COLO668 (cell line): ENCODE measurements around the gene ANKRD60.

ENCODE experiments used
- DNase-seq: peaks from one replicate; lab custom pipeline; 2025; ENCODE audit not compliant: unreplicated experiment; lab: John Stamatoyannopoulos, UW

The ANKRD60 gene, protein sequence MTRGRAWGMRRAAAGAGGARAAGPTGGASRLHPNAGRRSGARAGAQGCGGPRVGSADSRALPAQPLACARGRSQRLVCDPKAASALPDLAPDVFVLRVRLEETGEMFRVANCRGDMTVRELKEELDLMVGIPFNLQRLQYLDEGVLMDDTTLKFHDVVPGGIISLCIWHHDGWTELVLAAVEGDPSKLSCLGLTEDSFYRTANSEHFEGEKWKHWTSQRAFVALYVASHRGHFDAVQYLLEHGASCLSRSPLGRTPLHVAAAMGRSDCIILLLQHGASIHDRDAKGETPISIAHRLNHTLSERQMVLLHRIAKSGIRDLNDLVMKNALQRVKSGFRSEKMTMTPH

DNA sequence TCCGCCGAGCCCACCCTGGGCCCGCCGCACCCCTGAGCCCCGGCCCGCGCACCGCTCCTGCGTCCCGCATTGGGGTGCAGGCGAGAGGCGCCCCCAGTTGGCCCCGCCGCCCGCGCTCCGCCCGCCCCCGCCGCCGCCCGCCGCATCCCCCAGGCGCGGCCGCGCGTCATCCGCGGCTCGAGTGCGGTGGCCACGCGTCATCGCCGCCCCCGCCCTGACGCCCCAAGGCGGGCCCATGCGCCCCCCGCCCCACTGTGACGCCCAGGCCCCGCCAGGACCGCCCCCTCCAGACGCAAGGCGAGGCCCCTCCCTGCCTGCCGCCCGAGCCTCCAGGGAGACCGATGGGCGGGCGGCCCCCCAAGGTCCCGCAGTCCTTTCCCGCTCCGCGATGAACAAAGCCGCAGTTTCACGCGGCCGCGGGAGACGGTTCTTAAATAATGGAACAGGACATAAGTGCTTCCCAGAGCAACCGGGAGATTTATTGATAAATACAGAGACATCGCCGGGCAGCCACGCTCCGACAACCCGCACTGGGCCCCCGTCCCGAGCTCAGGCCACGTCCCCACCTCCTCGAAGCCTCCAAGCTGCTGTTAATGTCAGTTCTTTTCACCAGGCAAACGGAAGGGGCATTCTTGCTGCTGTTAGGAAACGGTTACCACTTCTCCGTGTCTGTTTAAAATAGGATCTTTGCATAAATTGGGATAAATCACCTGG, at the start of gene ANKRD60:
TSS of gene ANKRD60 (minus strand) at position 170 of the 714 bp plus-strand sequence. CDS start at position 170, 0 bp downstream.
- DNase-seq, result no peak

DNA sequence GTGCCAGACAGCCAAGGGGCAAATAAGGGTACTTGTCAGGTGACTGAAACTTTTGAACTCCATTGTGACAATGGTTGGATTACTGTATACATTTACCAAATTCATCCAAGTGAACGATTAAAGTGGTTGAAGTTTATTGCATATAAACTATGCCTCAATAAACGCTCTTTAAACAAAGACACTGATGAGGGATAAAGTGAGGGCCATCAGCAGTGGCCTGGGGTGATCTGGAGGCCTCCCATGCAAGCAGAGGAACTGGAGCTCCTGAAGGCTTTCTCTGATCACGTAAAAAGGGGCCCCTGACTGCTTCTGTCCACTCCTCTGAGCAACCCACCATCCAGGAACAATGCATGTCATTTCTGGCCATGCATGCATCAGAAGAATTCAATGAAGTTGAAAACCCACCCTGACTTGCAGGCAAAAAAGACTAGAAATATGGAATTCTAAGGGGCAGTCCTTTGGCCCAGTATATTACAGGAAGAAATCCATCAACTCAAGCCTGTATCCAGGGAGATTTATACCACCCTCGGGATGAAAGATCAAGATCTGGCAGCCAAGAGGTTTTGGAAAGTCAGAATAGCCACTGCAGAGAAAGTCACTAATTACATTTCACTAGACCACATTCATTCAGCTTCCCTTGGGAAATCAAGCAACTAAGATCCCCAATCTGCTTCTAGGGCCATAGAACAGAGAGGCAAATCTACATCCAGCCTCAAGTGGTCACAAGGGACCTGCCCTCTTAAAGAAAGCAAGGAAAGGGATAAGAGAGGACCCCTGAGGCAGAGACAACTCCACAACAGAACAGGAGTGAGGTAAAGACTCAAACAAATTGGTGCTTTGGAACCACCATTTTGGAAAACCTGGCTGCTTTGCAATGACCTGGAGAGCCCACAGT, 49.4 kb upstream of the ANKRD60 start:
- DNase-seq, result no peak

DNA sequence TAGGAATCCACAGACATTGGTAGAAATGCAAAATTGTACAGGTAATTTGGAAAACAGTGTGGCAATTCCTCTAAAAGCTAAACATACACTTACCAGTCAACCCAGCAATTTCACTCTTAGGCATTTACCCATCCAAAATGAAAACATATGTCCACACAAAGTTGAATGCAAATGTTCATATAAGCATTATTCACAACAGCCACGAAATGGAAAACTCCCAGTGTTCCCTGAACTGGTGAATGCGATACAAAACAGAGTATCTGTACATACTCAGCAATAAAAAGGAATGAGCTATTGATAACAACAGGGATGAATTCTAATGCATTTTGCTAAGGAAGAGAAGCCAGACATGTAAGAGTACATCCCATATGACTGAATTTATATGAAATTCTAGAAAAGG, 48.7 kb upstream of the ANKRD60 start:
- DNase-seq, result no peak

DNA sequence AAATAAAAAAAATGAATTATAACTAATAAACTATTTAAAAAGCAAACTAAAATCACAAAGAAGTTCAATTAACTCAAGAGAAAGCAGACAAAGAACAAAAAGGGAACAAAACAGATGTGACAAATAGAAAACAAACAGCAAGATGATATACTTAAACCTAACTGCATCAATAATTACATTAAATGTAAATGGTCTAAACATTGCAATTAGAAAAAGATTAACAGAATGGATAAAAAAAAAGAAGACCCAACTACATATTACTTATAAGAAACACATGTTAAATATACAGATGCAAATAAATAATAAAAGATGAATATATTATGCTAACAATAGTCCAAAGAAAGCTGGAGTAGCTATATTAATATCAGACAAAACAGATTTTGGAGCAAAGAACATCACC, 45.9 kb upstream of the ANKRD60 start:
- no peak for DNase-seq

DNA sequence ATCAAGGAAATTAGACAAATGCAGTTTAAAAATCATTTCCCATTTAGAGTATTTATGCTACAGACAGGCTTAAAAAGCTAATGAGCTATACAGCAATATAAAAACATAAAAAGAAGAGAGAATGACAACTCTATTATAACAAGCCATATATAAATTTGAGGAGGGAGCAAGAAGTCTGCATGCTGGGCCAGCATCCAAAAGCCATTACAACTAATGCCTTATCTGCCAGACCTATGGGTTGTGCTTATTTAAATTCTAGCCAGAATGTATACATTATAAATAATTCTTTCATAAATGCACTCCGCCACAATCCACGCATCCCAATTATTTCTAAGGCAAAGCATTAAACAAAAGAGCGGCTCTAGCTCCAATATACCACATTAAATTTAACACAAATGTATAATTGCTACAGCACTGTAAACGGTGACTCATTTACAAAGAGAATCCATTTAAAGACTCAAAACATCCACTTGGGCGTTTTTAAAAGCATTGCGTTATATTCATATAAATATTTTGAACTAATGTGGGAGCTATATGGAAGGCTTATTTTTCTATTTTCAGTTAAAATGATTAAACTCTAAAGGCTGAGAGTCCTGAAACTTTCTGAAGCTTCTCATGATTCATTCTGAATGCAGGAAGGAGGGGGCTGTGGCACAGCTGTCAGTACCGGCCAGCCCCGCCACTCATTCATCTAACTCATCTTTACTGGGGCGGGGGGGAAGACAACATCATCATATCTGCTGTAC, 43.3 kb upstream of the ANKRD60 start:
- DNase-seq, result no peak

DNA sequence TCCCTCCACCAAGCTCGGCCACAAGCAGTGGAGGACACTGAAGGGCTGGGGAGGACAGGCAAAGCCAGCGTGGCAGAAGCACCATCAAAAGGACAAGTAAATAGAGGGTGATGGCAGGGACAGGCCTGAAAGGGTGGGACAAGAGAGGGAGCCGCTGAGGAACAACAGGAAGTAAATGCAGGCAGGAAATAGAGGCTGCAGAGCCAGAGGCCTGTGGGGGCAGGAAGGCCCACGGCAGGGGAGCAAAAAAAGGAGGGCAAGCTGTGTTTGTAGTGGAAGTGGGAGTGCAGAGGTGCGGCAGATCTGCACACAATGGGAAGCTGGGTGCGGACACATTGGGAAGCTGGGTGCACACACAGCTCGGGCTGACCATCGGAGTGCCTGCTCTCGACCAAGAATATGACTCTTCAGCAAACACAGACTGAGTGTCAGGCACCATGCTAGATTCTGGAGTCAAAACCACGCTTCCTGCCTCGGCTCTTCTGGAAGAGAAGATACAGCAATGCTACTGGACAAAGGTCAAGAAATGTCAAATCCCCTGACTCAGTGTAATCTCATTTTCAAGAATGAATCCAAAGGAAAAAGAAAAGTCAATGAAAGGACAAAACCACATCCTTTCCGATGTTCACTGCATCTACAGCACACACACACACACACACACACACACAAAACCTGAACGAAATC, 40.6 kb upstream of the ANKRD60 start:
- no peak for DNase-seq

DNA sequence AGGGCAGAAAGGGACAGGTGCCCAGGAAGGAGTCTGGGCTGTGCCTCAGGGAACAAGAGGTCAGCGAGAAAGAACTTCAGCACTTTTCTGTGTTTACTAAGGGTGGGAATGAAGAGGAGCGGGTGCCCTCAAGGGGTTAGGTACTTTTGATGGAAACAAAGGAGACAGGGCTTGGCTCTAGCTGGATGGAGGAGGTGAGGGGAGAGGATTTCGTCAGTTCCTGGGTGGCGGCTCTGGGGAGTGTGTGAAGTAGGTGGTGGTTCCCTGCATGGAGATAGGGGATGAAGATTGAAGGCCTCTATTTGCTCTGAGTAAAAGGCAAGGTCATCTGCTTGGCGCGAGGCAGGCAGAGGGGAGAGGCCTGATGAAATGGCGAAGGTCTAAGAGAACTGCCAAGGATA, 40.0 kb upstream of the ANKRD60 start:
- no peak for DNase-seq

DNA sequence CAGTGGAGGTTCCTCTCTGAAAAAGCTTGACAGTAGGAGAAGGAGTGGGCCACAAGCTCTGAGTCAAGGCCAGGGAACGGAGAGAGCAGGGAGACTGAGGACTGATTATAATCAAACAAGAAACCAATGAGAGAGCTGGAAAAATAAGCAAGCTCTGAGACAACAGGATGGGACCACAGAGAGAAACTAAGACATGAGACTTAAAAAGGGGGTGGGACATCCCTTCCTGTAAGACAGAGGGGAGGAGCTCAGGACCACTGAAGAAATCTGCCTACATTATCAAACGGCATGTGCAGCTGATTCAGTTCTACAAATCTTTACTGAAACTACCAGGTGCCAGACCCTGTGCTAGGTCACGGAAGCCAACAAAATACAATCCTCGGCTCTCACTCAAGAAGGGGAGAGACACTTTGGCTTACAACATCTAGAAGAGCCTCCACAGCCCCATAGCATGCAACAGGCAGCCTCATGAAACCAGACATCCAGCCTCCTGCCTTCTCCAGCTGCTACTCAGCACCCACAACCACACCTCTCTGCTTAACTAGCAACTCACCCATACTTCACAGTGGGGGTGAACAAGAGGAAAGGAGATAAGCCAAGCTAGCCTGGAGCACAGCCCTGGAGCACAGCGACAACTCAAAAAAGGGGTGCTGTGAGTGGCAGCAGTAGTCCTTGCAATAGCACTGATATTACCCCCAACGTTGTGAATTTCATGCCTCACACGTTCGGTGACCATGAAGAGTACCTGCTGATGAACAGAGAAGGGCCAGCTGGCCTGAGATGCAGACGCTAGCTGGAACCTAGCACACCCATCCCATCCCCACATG, 39.1 kb upstream of the ANKRD60 start:
- no peak for DNase-seq

DNA sequence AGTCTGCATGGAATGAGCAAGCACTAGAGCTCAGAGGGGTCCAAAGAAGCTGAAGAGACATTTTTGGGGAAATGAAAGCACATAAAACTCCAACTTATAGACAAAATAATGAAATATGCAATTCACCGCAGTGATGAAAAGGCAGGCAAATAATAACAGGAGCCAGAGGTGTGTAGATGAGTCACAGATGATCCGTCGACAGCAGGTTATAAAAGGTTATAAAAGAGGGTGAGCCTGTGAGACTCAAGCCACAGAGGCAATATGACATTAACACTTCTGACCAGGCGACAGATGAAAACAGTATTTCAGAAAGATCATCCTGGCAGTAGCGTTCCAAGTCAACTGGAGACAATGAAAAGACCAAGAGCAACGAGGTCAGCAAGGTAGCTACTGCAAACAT, 35.8 kb upstream of the ANKRD60 start:
- no peak for DNase-seq

DNA sequence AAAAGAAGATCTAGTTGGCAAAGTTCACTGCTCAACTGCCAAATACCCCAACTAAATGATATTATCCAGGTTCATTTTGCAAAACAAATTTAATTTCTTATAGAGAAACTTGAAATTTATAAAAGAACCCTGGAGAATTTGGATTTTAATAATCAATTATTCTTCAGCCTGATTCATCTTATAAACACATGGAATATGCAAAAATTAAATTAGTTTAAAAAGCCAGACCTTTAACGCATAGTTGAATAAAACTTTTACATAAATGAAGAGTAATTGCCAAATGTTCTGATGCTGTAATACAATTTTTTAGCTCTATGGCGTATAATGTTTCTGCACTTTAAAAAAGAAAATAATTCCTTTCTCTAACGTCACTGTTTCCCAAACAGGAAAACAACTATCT, 33.2 kb upstream of the ANKRD60 start:
- no peak for DNase-seq

DNA sequence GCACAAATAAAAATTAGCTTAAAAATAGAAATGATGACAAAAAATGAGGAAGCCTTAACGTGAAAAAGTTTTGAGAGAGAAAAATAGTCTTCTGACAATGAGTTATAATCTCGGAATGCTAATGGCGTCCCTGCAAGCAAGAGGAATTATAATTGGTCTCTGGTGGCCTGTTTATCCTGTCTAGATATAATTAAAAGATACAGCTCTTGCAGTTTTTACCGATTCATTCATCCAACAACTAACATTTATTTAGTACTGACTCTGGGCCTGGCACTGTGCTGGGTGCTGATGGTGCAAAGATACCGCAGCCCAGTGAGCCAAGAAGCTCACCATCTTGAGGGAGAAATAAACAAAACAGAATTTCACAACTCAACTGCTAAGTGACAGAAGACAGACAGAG, 31.6 kb upstream of the ANKRD60 start:
- DNase-seq, result no peak

DNA sequence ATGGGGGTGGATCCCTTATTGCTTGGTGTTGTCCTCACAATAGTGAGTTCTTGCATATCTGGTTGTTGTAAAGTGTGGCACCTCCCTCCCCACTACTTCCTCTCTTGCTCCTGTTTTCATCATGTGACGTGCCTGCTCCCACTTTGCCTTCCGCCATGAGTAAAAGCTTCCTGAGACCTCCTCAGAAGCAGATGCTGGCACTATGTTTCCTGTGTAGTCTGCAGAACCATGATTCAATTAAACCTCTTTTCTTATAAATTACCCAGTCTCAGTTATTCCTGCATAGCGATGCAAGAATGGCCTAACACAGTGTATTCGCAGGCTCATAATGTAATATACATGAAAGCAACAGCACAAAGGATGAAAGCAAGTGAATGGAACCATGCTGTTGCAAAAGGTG, 28.4 kb upstream of the ANKRD60 start:
- DNase-seq, result no peak

DNA sequence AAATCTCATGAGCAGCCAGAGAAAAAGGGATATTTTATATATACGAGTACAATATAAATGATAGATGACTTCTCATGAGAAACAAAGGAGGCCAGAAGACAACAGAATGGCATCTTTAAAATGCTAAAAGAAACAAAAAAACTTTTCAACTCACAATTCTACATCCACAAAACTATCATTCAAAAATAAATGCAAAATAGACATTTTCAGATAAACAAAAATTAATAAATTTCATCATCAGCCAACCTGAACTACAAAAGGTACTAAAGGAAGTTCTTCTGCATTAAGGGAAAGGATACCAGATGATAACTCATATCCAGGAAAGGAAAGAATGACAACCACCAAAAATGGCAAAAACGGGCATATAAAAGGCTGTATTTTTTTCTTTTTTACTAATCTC, 27.9 kb upstream of the ANKRD60 start:
- no peak for DNase-seq

DNA sequence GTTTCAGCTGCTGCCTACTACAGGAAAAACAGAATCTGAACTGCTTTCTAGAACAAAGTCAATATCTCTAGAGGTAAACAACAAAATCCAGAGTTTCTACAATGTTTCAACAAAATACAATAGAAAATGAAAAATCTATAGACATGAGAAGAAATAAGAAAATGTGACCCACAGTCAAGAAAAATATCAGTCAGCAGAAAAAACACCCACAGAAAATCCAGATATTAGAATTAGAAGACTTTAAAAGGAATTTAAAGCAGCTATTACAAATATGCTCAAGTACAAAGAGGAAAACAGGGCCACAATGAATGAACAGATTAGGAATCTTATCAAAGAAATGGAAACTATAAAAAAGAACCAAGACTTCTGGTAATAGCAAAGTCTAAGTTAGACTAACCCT, 26.4 kb upstream of the ANKRD60 start:
- no peak for DNase-seq

DNA sequence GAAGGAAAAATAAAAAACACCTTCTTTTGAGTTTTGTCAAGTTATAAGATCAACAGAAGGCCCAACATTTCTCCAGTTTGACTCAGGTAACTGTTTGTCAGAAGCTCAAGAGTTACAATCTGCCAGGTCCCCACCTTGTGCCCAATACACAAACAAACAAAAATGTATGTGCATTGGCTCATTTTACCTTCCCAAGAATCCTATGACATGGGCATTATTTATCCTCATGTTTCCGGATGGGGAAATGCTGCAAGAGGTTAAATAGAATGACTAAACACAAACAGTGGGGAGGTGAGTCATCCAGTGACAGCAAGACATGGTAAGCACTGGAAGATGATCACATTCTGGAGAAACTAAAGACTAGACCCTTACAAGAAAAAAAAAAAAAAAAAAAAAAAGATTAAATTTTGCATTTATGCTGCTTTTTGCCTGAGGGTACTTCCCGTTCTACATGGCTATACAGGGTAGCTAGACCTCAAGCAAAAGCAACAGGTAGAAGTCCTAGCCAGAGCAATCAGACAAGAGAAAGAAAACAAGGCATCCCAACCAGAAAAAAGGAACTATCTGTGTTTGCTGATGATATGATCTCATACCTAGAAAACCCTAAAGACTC, 23.6 kb upstream of the ANKRD60 start:
- no peak for DNase-seq

DNA sequence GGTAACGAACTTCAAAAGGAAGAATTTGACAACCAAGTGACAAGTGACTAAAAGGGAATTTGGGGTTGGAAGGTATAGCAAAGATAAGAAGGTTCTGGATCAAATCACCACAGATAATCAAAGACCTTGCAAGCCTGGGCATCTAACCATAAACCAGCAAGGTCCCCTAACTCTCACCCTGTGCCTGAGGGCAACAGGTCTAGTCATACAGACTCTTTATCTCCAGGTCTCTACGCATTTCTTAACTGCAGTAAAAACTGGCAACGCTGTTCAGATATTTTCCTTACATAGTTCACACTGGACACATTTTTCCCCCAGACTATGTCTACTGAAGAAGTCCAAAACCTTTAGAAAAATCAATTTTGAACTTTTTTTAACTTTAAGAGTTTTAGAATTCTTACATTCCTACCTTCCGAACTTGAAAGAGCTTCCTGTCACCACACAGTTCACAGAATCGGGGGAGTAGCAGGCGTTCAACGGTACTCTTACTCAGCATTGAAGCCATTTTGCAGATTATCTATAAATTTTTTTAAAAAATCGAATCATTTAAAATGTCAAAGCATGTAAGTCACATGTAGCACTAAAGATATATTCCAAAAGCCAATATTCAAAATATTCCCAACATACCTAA, 23.0 kb upstream of the ANKRD60 start:
- DNase-seq, result no peak

DNA sequence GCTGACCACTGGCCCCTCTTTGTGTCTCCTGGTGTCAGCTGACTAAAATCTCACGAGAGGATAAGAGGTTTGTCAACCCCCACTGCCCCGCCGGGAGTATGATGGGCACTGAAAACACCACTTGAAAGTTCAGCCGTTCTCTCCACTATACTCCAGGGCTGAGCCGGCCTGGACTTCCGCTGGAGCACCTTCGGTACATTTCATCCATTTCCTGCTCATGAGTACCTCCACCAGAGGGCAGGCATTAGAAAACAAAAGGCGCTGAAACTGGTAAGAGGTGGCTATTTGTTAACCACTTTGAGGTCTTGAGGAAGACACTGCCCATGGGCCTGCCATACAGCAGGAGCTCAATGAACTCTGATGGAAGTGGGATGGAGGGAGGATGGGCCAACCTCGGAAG, 17.9 kb upstream of the ANKRD60 start:
- DNase-seq, result no peak

DNA sequence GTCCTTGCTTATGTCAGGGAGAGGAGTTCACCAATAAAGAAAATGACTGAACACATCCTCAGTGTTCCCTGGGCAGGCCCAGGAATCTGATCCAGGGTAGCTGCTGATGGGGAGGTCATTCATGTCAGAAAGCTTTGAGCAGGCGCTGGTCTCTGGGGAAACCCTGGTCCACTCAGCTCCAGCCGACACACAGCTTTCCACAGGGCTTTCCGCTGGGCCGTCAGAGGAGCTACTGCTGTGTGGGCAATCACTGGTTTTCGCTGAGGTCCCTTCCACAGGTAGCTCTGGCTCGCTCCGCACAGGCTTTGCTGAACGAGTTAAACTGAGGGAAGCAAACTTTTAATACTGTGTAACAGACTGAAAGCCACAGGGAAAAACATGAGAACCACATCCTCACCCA, 17.5 kb upstream of the ANKRD60 start:
- DNase-seq, result no peak
